SKM-1 (cell line): ENCODE results near the gene MBOAT1.
A peak's percentile ranks its signal among the peaks of the same experiment; 100 is the strongest.

ENCODE experiments used
- DNase-seq: peaks from one replicate; lab custom pipeline; 2025; ENCODE audit not compliant: unreplicated experiment; lab: John Stamatoyannopoulos, UW

MBOAT1 gene

GRCh38 chr6:20235041-20235440 lies 22.8 kb upstream of the MBOAT1 start:
- DNase-seq, result no peak

DNA sequence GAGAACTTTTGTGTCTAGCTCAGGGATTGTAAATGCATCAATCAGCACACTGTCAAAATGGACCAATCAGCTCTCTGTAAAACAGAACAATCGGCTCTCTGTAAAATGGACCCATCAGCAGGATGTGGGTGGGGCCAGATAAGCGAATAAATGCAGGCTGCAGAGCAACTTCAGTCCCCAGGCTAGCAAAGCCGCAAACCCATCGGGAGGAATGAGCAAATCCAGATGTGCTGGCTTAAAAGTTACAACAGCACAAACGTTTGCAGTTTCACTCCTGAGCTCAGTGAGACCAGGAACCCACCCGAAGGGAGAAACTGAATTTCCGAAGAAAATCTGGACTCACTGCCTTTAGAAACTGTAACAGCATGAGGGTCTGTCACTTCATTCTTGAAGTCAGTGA lies 21.9 kb upstream of the MBOAT1 start:
- DNase-seq, result no peak

- DNase-seq, result no peak
These were observed 20.9 kb upstream of the MBOAT1 start for GRCh38 chr6:20233007-20233730.

DNA sequence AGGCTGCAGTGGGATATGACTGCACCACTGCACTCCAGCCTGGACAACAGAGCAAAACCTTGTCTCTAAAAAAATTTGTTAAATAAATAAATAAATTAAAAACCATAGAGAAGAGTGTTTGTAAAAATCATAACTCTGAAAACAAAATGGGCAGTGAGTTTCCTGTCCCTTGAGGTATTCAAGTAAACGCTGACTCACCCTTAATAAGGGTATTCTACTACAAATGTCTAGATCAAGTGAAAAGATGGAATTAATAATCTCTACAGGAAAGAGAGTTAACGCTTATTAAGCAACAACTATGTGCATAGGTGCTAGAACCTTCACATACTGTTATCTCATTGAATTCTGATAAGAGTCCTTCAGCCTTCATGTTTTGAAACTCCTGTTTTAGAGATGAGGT lies 19.9 kb upstream of the MBOAT1 start:
- DNase-seq, result no peak

GRCh38 chr6:20230401-20231119 lies 18.3 kb upstream of the MBOAT1 start:
- no peak for DNase-seq

DNA sequence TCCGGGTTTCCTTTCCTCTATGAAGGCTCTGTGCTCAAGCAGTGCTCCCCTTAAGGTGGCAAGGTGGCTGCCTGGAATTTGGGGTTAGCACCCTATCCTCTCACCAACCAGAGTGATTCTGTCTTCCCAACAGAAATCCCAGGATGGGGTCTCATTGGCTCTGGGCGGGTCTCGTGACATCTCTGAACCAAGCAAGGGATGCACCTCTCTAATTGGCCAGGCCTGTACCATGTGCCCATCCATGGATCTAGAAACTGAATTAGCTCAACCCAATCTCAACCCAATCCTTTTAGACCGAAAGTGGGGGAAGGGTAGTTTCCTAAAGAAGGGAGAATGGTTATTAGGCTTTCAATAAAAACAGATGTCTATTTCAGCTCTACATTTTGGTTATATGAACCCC lies 17.6 kb upstream of the MBOAT1 start:
- no peak for DNase-seq

- DNase-seq, result no peak
These were observed 15.1 kb upstream of the MBOAT1 start for GRCh38 chr6:20227350-20227749.

GRCh38 chr6:20223141-20223540 lies 10.9 kb upstream of the MBOAT1 start:
- peak; percentile 26 for DNase-seq

- DNase-seq, result no peak
These were observed 9.2 kb upstream of the MBOAT1 start for GRCh38 chr6:20221421-20221820.

DNA sequence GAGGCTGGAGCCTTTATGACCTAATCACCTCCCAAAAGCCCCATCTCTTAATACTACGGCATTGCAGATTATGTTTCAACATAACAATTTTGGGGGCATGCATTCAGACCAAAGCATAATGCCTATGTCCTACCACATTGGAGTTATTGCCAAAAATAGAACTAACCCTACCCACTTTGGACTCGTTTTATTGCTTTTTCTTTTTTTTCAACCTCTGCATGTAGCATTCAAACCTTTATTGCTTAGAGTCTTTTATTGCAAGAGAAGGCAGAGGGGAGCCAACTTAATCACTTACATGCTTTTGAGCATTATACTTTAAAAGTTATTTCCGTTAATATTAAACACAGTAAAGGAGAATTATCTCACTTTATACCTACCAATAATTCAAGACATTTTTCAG lies 8.1 kb upstream of the MBOAT1 start:
- DNase-seq, result no peak

DNA sequence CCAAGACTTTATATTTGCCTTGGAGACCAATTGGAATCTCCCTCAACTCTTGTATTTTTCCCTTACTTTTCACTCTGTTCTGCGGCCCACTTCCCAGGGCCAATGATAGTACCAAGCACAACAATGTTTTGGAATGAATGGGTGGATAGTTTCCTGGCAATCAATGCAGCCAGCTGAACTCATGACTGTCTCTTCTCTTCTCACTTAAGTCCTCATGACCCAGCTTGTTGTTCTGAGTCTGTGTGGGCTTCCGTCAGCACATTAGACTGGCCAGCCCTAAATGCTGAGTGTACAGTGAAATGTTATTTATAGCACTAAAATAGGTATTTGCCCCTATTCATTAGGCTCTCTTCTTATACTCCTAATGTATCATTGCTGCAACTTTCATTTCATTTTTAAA lies 5.6 kb upstream of the MBOAT1 start:
- DNase-seq, result no peak

- DNase-seq, result no peak
These were observed 5.1 kb upstream of the MBOAT1 start for GRCh38 chr6:20217324-20217855.

DNA sequence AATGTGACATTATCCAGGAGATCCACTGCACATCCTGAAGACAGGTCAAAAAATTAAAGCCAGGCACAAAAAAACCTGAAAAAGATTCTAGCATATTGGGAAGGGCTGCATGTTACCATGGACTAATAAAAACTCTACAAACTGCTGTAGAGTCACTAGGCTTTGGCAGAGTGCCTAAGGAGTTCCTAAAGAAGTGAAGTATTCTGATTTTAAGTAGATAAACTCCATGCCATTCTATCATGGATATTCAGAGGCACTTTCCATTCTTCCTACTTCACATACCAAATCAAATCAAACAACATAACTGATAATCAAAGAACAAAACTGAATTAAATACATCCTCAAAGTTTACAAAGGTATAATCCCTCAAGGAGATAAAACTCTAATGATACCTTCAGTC lies 3.0 kb upstream of the MBOAT1 start:
- DNase-seq, result no peak

DNA sequence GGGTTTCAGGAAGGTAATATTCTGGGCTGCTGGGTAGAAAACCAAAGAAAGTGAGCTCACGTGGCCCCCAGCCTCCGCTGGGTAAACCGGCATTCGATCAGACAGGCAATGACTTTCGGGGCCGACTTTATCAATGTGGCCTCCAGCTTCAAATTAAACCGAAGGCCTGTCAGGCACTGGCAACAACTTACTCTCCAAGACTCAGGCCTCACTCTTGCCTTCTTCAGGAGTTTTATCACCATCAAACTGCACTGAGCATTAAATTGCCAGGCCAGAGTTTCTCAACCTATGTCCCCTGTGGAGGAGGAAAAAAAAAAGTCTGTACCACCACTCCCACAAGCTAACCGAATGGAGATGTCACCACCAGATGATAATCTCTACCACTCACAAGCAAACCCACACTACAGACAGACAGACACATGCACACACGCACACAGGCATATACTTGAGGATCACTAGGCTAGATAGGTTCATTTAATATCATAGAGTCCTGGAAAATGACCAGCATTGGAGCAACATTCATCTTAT lies 1.1 kb upstream of the MBOAT1 start:
- DNase-seq, result no peak

DNA sequence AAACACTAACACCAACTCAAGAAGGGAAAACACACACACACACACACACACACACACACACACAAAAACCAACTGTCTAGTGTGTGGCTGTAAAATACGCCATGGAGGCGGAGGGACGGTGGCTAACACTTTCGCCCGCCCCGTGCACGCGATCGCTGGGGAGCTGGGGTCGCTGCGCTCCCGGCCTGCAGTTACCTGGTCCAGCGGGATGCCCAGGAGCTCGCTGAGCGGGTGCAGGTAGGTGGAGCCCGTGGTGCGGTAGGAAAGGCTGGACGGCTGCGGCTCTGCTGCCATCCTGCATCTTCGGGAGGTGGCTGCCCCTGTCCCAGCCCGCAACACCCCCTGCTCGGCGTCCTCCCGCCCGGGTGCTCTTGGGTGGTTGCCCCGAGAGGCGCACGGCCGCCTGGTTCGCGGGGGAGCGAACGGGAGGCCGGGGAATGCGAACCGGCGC lies 303 bp downstream of the MBOAT1 start:
- no peak for DNase-seq

GRCh38 chr6:20211037-20211940 lies 980 bp downstream of the MBOAT1 start:
- no peak for DNase-seq

DNA sequence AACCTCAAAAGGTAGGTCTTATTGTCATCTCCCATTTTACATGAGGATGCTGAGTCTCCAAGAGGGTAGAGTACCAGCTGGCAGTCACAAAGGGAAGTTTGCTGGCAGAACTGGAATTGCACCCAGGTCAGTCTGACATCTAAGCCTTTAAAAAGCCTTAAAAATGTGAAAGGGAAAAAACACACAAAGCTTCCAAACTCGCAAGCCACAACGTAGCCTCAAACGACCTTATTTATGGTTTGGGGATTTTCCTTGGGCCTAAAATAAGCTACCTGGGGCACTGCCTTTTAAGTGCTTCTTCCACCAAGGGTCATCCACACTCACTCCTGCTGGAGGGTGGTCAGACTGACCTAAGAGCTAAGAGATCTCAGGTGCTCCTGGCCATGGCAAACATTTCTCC lies 2.1 kb downstream of the MBOAT1 start:
- DNase-seq, result no peak

DNA sequence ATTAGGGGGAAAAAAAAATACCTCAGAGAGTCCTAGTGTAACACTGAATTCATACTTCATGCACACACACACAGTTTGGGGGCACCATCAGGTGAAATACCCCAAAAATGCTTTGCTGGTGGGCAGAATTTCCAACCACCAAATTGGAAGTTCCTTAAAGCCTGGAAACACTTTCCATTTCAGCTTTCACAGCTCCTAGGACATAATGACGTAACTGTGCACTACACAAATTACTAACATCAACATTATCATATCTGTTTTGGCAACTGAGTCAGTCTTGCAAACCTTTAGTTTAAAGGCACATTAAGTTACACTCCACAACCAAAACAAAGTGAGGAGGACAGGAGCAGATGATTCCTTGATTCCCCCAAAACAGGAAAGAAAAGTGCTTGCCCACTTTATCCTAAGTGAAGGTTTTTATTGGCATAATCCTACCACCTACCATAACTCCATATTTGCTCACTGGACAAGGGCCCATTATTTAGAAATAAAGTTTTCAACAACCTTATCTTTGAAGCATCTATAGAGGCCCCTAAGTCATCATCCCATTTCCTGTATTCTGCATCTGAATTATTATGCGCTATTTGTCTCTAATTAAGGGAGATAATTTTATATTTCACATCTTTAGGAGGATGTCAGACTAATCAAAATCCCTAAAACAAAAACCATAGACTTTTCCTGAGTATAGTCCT lies 3.4 kb downstream of the MBOAT1 start:
- DNase-seq, result no peak

- peak; percentile 50 for DNase-seq
These were observed 5.2 kb downstream of the MBOAT1 start for GRCh38 chr6:20207088-20207418.

DNA sequence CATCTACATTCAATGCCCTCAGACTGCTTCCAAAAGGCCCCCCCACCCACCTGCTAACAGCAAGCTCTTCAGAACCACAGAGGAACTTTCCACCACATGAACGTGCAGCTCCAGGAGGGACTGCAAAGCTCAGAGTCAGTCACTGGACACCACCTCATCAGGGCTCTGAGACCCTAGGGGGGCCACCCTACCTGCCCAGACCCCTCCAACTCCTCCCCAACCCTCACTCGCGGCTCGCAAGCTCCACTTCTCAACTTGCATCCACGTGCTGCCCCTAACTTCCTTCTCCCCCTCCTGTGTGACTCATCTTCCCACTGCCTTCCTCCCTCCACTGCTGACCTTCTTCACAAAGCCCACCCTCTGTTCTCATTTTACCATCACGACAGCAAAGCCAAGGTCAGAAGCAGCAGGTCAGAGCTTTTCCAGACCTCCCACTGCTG lies 6.5 kb downstream of the MBOAT1 start:
- peak; percentile 78 for DNase-seq

- no peak for DNase-seq
These were observed 7.8 kb downstream of the MBOAT1 start for GRCh38 chr6:20204512-20204894.
